ENCODE measurements around the gene GRM8. TPM values are rescaled to one million over a fixed set of nuclear protein-coding genes. Genes with fewer than 3 reads are reported as not detected.

GRM8 gene
- total and polyA plus RNA-seq, 8 donors: 0.11 to 1.2 (median 0.89) TPM

DNA sequence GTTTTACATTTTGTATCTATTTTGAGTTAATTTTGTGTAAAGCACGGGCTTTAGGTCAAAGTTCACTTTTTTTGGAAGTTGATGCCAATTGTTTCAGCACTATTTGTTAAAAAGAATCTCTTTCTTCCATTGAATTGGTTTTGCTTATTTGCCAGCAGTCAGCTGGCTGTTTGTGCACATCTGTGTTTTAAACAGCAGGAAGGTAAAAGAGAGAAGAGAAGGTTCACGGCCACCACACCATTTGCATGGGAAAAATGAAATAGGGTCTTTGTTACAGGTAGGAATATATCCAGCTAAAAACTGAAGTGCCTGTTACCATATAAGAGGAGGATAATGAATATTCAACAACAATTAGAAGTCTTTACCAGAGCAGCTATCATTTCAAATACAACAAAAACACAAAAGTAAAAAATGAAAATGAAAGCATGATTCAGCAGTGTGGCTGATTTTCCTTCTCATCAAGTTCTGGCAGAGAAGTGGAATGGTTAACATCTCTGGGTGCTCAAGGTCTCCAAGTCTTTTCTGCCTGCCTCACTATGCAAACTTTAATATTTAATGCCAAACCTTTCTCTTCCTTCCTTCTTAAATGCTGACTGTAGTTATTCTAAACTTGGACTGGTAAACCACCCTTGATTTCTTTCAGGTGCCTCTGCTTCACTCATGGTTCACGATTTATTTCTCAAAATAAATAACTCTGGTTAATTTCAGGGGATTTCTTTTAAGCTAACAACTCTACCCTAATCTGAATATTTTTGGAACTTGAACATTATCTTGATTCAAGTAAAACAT lies 841.5 kb downstream of the GRM8 start:
- no peaks in the 10 kb centered on the region for H3K36me3 ChIP-seq
- FAIRE-seq: no peak
- H3K27me3 ChIP-seq: no peaks in the 10 kb centered on the region
- H3K27ac ChIP-seq: no peak overlapping the region
- intact Hi-C loops (cut with DNase I): no loop called here
- no peaks in the 10 kb centered on the region for H3K4me1 ChIP-seq
- WGBS, 2 donors: 27 to 75% methylated on average over 1 to 3 of the region's 3 CpGs
- peak in 3 of 4 donors; percentile 29 to 55 (median 35) for ATAC-seq
- no peak for DNase-seq
- no peaks in the 10 kb centered on the region for H3K9me3 ChIP-seq
- no peak overlapping the region for H3K4me3 ChIP-seq
- TF ChIP-seq, protein P1, sequence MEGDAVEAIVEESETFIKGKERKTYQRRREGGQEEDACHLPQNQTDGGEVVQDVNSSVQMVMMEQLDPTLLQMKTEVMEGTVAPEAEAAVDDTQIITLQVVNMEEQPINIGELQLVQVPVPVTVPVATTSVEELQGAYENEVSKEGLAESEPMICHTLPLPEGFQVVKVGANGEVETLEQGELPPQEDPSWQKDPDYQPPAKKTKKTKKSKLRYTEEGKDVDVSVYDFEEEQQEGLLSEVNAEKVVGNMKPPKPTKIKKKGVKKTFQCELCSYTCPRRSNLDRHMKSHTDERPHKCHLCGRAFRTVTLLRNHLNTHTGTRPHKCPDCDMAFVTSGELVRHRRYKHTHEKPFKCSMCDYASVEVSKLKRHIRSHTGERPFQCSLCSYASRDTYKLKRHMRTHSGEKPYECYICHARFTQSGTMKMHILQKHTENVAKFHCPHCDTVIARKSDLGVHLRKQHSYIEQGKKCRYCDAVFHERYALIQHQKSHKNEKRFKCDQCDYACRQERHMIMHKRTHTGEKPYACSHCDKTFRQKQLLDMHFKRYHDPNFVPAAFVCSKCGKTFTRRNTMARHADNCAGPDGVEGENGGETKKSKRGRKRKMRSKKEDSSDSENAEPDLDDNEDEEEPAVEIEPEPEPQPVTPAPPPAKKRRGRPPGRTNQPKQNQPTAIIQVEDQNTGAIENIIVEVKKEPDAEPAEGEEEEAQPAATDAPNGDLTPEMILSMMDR (IDR thresholded peaks at IDR 0.05): no peak

- no peak overlapping the region for H3K27ac ChIP-seq
- no peak for DNase-seq
- H3K9me3 ChIP-seq: no peaks in the 10 kb centered on the region
- FAIRE-seq: no peak
- H3K27me3 ChIP-seq: no peaks in the 10 kb centered on the region
- H3K4me3 ChIP-seq: no peak overlapping the region
- TF ChIP-seq, protein P1 (IDR thresholded peaks at IDR 0.05): no peak
- intact Hi-C loops (cut with DNase I): no loop called here
- ATAC-seq: no peak
- 55 to 67% methylated on average over 1 of the region's 1 CpG for WGBS, 2 donors
- H3K36me3 ChIP-seq: no peaks in the 10 kb centered on the region
- no peaks in the 10 kb centered on the region for H3K4me1 ChIP-seq
These were observed 849.7 kb downstream of the GRM8 start for GRCh38 chr7:126403040-126403439.

DNA sequence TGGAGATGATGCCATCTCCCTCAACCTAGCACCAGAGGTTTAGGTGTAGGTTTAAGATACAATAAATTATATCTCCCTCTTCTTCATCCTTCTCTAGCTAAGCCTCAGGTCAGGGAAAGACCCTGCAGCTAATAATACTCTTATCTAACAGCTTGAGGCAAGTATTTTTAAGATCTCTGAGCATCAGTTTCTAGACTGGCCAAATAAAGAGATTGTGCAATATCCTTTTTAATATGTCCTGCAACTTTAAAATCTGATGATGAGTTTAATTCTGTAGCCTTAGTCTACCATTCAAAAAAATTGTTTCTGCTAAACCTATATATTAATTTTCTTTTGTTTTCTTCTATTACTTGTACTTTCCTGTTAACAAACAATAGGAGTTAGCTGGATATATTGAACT lies 850.8 kb downstream of the GRM8 start:
- TF ChIP-seq, protein P1 (IDR thresholded peaks at IDR 0.05): no peak
- intact Hi-C loops (cut with DNase I): no loop called here
- no peak for ATAC-seq

GRCh38 chr7:126398851-126399529 lies 853.8 kb downstream of the GRM8 start:
- no peak for FAIRE-seq
- 60 to 77% methylated on average over 3 of the region's 3 CpGs for WGBS, 2 donors
- intact Hi-C loops (cut with DNase I): no loop called here
- no peak for ATAC-seq
- Histone ChIP-seq H3K36me3 (no peaks in the 10 kb centered on the region), H3K4me3 (no peak overlapping the region), H3K4me1 (no peaks in the 10 kb centered on the region), H3K27me3 (no peaks in the 10 kb centered on the region), H3K9me3 (no peaks in the 10 kb centered on the region), H3K27ac (no peak overlapping the region)
- TF ChIP-seq, protein P1 (IDR thresholded peaks at IDR 0.05): no peak
- no peak for DNase-seq

More for the DNA sequence above, 850.8 kb downstream of the GRM8 start:
- DNase-seq: no peak
- Histone ChIP-seq H3K27me3 (no peaks in the 10 kb centered on the region), H3K27ac (no peak overlapping the region), H3K36me3 (no peaks in the 10 kb centered on the region), H3K4me1 (no peaks in the 10 kb centered on the region), H3K9me3 (no peaks in the 10 kb centered on the region), H3K4me3 (no peak overlapping the region)
- FAIRE-seq: no peak

- intact Hi-C loops (cut with DNase I): no loop called here
- FAIRE-seq: no peak
- Histone ChIP-seq H3K27ac (no peak overlapping the region), H3K4me3 (no peak overlapping the region), H3K27me3 (no peaks in the 10 kb centered on the region), H3K9me3 (no peaks in the 10 kb centered on the region), H3K4me1 (no peaks in the 10 kb centered on the region), H3K36me3 (no peaks in the 10 kb centered on the region)
- no peak for DNase-seq
- TF ChIP-seq, protein P1 (IDR thresholded peaks at IDR 0.05): no peak
- ATAC-seq: no peak
These were observed 854.5 kb downstream of the GRM8 start for GRCh38 chr7:126398285-126398684.
